K562 (cell line): ENCODE data around the gene TP53I13. TPM values are rescaled to one million over a fixed set of nuclear protein-coding genes. Genes with fewer than 3 reads are reported as not detected.

Experiments used
- CBX3 ChIP-seq, 2 experiments: IDR thresholded peaks; 1 replicate in 1 of 2; 2 replicates in 1 of 2; pipeline ENCODE4 v1.6.1; 2012; ENCODE audit warnings: inconsistent platforms in 2 of 2, low read length in 2 of 2, borderline replicate concordance in 1 of 2, control low read depth in 1 of 2
- CCNT2 ChIP-seq: IDR thresholded peaks from 2 replicates; pipeline ENCODE4 v1.6.1; 2011; ENCODE audit warnings: borderline replicate concordance, low read depth, mild to moderate bottlenecking, moderate library complexity, mixed read lengths, low read length; ENCODE audit not compliant: insufficient read length; ENCODE audit errors: extremely low read depth
- E2F6 ChIP-seq, 2 experiments: IDR thresholded peaks; 2 replicates each; pipeline ENCODE4 v1.6.1; 2011; ENCODE audit warnings: borderline replicate concordance in 1 of 2, control low read depth in 1 of 2, low read depth in 1 of 2, low read length in 1 of 2, mild to moderate bottlenecking in 1 of 2, mixed read lengths in 1 of 2, moderate library complexity in 1 of 2; ENCODE audit not compliant: insufficient read depth in 1 of 2, insufficient read length in 1 of 2, poor library complexity in 1 of 2, severe bottlenecking in 1 of 2; ENCODE audit errors: extremely low read depth in 1 of 2
- EWSR1 ChIP-seq: fragments of 450-650 bp; IDR thresholded peaks from 2 replicates; pipeline ENCODE4 v1.6.1; 2018; ENCODE audit warnings: borderline replicate concordance, mild to moderate bottlenecking, low read depth, moderate library complexity; ENCODE audit not compliant: partially characterized antibody
- FIP1L1 ChIP-seq: fragments of 200-400 bp; formaldehyde crosslinking; IDR thresholded peaks from 2 replicates; pipeline ENCODE4 v1.6.1; 2018; ENCODE audit warnings: mild to moderate bottlenecking, low read depth, low read length; ENCODE audit not compliant: poor library complexity, severe bottlenecking
- GATAD2B ChIP-seq: fragments of 450-650 bp; IDR thresholded peaks from 2 replicates; pipeline ENCODE4 v1.6.1; 2017; ENCODE audit warnings: mild to moderate bottlenecking, borderline replicate concordance
- HCFC1 ChIP-seq: IDR thresholded peaks from 2 replicates; pipeline ENCODE4 v1.6.1; 2012; ENCODE audit warnings: low read depth, low read length, improper control_type of control experiment
- HDAC2 ChIP-seq: fragments of 450-650 bp; IDR thresholded peaks from 2 replicates; pipeline ENCODE4 v1.6.1; 2016; ENCODE audit warnings: mild to moderate bottlenecking
- LEF1 ChIP-seq: fragments of 450-650 bp; IDR thresholded peaks from 2 replicates; pipeline ENCODE4 v1.6.1; 2016; ENCODE audit warnings: mild to moderate bottlenecking
- RB1 ChIP-seq: fragments of 450-650 bp; IDR thresholded peaks from 2 replicates; pipeline ENCODE4 v1.6.1; 2017; ENCODE audit warnings: low read depth, mild to moderate bottlenecking
- RHOXF2B ChIP-seq: fragments of 250-450 bp; sonication (Bioruptor Pico); conservative IDR thresholded peaks from 2 replicates; pipeline ENCODE4 v1.5.1; 2021
- TFAP4 ChIP-seq: sonication (generic); formaldehyde crosslinking; IDR thresholded peaks from 2 replicates; pipeline ENCODE4 v1.8.0; 2022; ENCODE audit warnings: missing genetic modification reagents, mild to moderate bottlenecking, moderate library complexity, borderline replicate concordance
- ZBTB33 ChIP-seq: sonication (generic); formaldehyde crosslinking; IDR thresholded peaks from 2 replicates; pipeline ENCODE4 v1.8.1; 2023; ENCODE audit warnings: mild to moderate bottlenecking, missing genetic modification reagents
- ZNF174 ChIP-seq: fragments of 250-450 bp; sonication (Bioruptor Pico); IDR thresholded peaks from 2 replicates; pipeline ENCODE4 v1.4.0; 2020; ENCODE audit warnings: mild to moderate bottlenecking
- ZNF444 ChIP-seq: fragments of 250-450 bp; sonication (Bioruptor Pico); IDR thresholded peaks from 2 replicates; pipeline ENCODE4 v1.4.0; 2020; ENCODE audit warnings: mild to moderate bottlenecking, moderate library complexity
- polyA plus RNA-seq, 8 experiments: library from polyadenylated mRNA; depleted of rRNA in 4 of 8; stranded (reverse) in 5 of 8; unstranded in 3 of 8; fragments of >200 nt; fragmentation: Nextera tagmentation in 2 of 8; fragmentation: Illumina TruSeq in 1 of 8; extraction: Ambion mirVana in 2 of 8; extraction: Trizol in 1 of 8; gene quantifications; 2 replicates each; pipeline versions ENCODE4 v1.2.1 to v1.2.3, GENCODE V29; 2011 to 2014; ENCODE audit warnings: inconsistent platforms in 1 of 8, missing spikeins in 1 of 8
- total RNA-seq, 7 experiments: library from RNA; depleted of rRNA in 6 of 7; stranded (reverse); fragments of >200 nt in 6 of 7; fragmentation: Illumina TruSeq in 2 of 7; extraction: Trizol in 2 of 7; gene quantifications; 2 replicates each; pipeline versions ENCODE4 v1.2.1 to v1.2.3, GENCODE V29; 2011 to 2021; ENCODE audit warnings: low replicate concordance in 1 of 7
- TF ChIP-seq, protein P1 (sequence below): IDR thresholded peaks from 2 replicates; pipeline ENCODE4 v1.6.1; 2016; ENCODE audit warnings: missing genetic modification characterization, missing compliant biosample characterization
- TF ChIP-seq, protein P2 (sequence below): sonication (generic); formaldehyde crosslinking; IDR thresholded peaks from 2 replicates; pipeline ENCODE4 v1.8.0; 2022; ENCODE audit warnings: mild to moderate bottlenecking, low read depth, missing genetic modification reagents
- TF ChIP-seq, protein P3 (sequence below): fragments of 450-650 bp; formaldehyde crosslinking; IDR thresholded peaks from 2 replicates; pipeline ENCODE4 v1.4.0; 2020; ENCODE audit warnings: mild to moderate bottlenecking, moderate library complexity

TP53I13 gene
- total and polyA plus RNA-seq, 9 of the 15 experiments (the other 6 are each of a cell fraction or from before 2014, with no cell fraction given) = 0.08 to 28.3 (median 9.1) TPM

GRCh38 chr17:29592850-29593551, 24.5 kb downstream of the TP53I13 start, which contains the start of gene ANKRD13B (continued):
- TF ChIP-seq EWSR1 = no peak
- TF ChIP-seq HDAC2 = no peak
- TF ChIP-seq, protein P1, sequence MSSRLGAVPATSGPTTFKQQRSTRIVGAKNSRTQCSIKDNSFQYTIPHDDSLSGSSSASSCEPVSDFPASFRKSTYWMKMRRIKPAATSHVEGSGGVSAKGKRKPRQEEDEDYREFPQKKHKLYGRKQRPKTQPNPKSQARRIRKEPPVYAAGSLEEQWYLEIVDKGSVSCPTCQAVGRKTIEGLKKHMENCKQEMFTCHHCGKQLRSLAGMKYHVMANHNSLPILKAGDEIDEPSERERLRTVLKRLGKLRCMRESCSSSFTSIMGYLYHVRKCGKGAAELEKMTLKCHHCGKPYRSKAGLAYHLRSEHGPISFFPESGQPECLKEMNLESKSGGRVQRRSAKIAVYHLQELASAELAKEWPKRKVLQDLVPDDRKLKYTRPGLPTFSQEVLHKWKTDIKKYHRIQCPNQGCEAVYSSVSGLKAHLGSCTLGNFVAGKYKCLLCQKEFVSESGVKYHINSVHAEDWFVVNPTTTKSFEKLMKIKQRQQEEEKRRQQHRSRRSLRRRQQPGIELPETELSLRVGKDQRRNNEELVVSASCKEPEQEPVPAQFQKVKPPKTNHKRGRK (tag) = no peak
- TF ChIP-seq, protein P2, sequence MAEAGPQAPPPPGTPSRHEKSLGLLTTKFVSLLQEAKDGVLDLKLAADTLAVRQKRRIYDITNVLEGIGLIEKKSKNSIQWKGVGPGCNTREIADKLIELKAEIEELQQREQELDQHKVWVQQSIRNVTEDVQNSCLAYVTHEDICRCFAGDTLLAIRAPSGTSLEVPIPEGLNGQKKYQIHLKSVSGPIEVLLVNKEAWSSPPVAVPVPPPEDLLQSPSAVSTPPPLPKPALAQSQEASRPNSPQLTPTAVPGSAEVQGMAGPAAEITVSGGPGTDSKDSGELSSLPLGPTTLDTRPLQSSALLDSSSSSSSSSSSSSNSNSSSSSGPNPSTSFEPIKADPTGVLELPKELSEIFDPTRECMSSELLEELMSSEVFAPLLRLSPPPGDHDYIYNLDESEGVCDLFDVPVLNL (CRISPR knock-in tag) = no peak
- TF ChIP-seq E2F6 (IDR thresholded peaks at IDR 0.05; ENCODE audit: borderline replicate concordance in 1 of 2, extremely low read depth in 1 of 2, insufficient read depth in 1 of 2, insufficient read length in 1 of 2, low read depth in 1 of 2, low read length in 1 of 2, poor library complexity in 1 of 2, severe bottlenecking in 1 of 2) = peak in 1 of 2 experiments; percentile 45
- no peak for TF ChIP-seq ZNF444 (CRISPR knock-in tag)
- TF ChIP-seq LEF1 = no peak
- TF ChIP-seq TFAP4 (CRISPR knock-in tag) = no peak
- no peak for TF ChIP-seq ZNF174
- no peak for TF ChIP-seq RHOXF2B (CRISPR knock-in tag)
- TF ChIP-seq CCNT2 = peak; percentile 32
- TF ChIP-seq FIP1L1 = peak; percentile 42
- peak; percentile 80 for TF ChIP-seq HCFC1
- TF ChIP-seq CBX3 (IDR thresholded peaks at IDR 0.05; ENCODE audit: borderline replicate concordance in 1 of 2, low read length in 2 of 2) = no peak
- TF ChIP-seq RB1 = peak; percentile 60; the same call in 1 of the 2 replicates
- TF ChIP-seq ZBTB33 (CRISPR knock-in tag) = no peak
- peak; percentile 60; the same call in 1 of the 2 replicates for TF ChIP-seq GATAD2B
- TF ChIP-seq, protein P3, sequence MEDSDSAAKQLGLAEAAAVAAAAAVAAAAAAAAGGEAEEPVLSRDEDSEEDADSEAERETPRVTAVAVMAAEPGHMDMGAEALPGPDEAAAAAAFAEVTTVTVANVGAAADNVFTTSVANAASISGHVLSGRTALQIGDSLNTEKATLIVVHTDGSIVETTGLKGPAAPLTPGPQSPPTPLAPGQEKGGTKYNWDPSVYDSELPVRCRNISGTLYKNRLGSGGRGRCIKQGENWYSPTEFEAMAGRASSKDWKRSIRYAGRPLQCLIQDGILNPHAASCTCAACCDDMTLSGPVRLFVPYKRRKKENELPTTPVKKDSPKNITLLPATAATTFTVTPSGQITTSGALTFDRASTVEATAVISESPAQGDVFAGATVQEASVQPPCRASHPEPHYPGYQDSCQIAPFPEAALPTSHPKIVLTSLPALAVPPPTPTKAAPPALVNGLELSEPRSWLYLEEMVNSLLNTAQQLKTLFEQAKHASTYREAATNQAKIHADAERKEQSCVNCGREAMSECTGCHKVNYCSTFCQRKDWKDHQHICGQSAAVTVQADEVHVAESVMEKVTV (CRISPR knock-in tag) = no peak
